ENCODE data around the gene RFTN1. TPM values are rescaled to one million over a fixed set of nuclear protein-coding genes. Genes with fewer than 3 reads are reported as not detected.

RFTN1 gene
- total RNA-seq, 4 donors from 2014 or later = 11.2 to 39.5 (median 25.6) TPM

- WGBS, 2 donors = 29 to 37% methylated on average over 2 of the region's 2 CpGs
- intact Hi-C loops (cut with DNase I; ENCODE audit: low total_unique reads) = no loop called here
- DNase-seq (ENCODE audit: low spot score in 2 of 2) = no peak
- no peak overlapping the region for H3K4me3 ChIP-seq (ENCODE audit: low read depth, poor library complexity, severe bottlenecking)
- TF ChIP-seq POLR2A (IDR thresholded peaks at IDR 0.05) (no peak), CTCF (IDR thresholded peaks at IDR 0.05) (no peak)
Observed at GRCh38 chr3:16349986-16350596, 163.4 kb downstream of the RFTN1 start.

DNA sequence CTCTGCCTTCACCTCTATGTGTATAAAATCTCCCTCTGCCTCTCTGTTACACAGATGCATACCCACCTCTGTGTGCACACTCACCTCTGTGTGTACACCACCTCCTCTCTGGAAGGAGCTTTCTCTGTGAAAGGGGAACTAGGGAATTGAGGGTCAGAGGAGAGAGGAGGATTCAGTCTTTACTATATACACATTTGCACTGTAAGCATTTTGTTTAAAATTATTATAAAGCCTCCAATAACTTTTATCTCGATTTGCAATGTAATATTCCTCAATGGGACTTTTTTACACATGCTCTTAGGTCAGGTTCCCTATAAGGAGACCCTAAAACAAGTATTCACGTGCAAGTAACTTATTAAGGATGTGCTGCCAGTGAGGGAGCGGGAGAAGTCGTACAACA lies 166.0 kb downstream of the RFTN1 start:
- no peak for DNase-seq (ENCODE audit: low spot score in 2 of 2)
- no peak overlapping the region for H3K4me3 ChIP-seq (ENCODE audit: low read depth, poor library complexity, severe bottlenecking)
- intact Hi-C loops (cut with DNase I; ENCODE audit: low total_unique reads) = no loop called here
- WGBS, 2 donors = 94 to 96% methylated on average over 4 of the region's 4 CpGs
- TF ChIP-seq CTCF (IDR thresholded peaks at IDR 0.05) (no peak), POLR2A (IDR thresholded peaks at IDR 0.05) (no peak)

DNA sequence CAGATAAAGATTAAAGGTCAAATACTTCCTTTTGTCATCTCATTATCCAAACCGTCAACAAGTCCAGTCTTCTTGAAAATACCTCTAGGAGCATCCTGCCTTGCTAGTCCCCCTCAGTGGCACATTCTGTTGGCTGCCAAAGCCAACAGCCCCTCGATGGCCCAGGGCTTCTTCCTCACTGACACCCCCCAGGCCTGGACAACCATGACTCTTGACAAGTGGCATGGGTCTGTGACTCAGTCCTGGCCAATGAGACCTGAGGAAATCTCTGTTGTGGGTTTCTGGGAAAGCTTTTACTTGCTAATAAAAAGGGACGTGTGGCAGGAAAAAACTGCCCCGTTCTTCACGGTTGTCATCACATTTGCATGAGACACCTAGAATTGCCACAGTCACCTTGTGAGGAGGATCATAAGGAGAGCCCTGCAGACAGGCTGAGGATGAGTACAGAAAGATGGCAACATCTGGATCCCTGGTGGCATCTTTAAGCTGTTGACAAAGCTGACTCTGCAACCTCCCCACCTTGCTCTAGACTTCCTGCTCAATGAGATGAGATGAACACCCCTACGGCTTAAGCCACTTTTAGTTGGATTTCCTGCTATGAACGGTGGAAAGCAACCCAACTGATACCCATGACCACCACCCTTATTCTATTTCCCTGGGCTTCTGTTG lies 167.0 kb downstream of the RFTN1 start:
- no peak for TF ChIP-seq CTCF (IDR thresholded peaks at IDR 0.05)
- TF ChIP-seq POLR2A (IDR thresholded peaks at IDR 0.05) = no peak
- no peak for DNase-seq (ENCODE audit: low spot score in 2 of 2)
- H3K4me3 ChIP-seq (ENCODE audit: low read depth, poor library complexity, severe bottlenecking) = no peak overlapping the region
- intact Hi-C loops (cut with DNase I; ENCODE audit: low total_unique reads) = no loop called here
- WGBS, 2 donors = 93 to 96% methylated on average over 7 of the region's 7 CpGs

DNA sequence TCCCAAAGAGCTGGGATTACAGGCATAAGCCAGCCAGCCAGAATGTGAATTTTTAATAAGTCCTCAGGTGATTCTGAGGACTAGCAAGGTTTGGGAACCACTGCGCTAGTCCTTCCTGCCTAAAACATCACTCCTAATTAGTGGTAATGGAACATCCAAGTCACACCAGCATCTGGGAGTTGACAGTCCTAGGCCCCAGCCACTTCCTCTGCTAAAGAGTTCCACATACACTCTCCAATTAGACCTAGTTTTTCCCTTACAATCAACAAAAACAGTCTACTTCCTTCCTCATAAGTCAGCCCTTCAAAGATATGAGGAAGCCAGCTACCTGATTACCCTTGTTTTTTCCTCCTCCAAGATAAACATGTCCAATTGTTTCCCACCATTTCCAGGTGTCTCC lies 170.4 kb downstream of the RFTN1 start:
- intact Hi-C loops (cut with DNase I; ENCODE audit: low total_unique reads) = loop anchor here (1.0 kb wide), 1 partner anchor 24 kb away; no protein-coding TSS in a partner anchor
- no peak overlapping the region for H3K4me3 ChIP-seq (ENCODE audit: low read depth, poor library complexity, severe bottlenecking)
- TF ChIP-seq CTCF (IDR thresholded peaks at IDR 0.05) (no peak), POLR2A (IDR thresholded peaks at IDR 0.05) (no peak)
- no peak for DNase-seq (ENCODE audit: low spot score in 2 of 2)
- WGBS, 2 donors = 100% methylated on average over 1 of the region's 1 CpG

GRCh38 chr3:16338999-16339398 lies 174.5 kb downstream of the RFTN1 start:
- H3K4me3 ChIP-seq (ENCODE audit: low read depth, poor library complexity, severe bottlenecking) = no peak overlapping the region
- intact Hi-C loops (cut with DNase I; ENCODE audit: low total_unique reads) = no loop called here
- TF ChIP-seq POLR2A (IDR thresholded peaks at IDR 0.05) = no peak
- TF ChIP-seq CTCF (IDR thresholded peaks at IDR 0.05) = no peak
- WGBS, 2 donors = 60 to 67% methylated on average over 1 of the region's 1 CpG
- peak in 1 of 2 donors; percentile 67 for DNase-seq (ENCODE audit: low spot score in 2 of 2)

All from lower leg skin (tissue), 4 donors.